Uterus (tissue), 4 donors: Measurements from ENCODE around the gene ZMYND8. TPM values are rescaled to one million over a fixed set of nuclear protein-coding genes. Genes with fewer than 3 reads are reported as not detected.
A peak's percentile ranks its signal among the peaks of the same experiment; 100 is the strongest.

ENCODE experiments used
- DNase-seq, 2 donors: peaks; one replicate each; pipeline ENCODE4 v3.0.0-alpha.2; 2019 to 2020
- H3K27ac ChIP-seq, 2 donors: fragments of 200-600 bp; sonication (generic); 1 replicate in 1 of 2; 2 replicates in 1 of 2; pipeline ENCODE4 v1.5.1; 2016 to 2018
- H3K27me3 ChIP-seq, 2 donors: fragments of 200-600 bp; sonication (generic); one replicate each; pipeline ENCODE4 v1.5.1; 2018 to 2019; ENCODE audit warnings: control low read depth in 1 of 2
- H3K36me3 ChIP-seq, 2 donors: fragments of 200-600 bp; sonication (generic); one replicate each; pipeline ENCODE4 v1.5.1; 2019; ENCODE audit warnings: control low read depth in 1 of 2
- H3K4me1 ChIP-seq, 2 donors: fragments of 200-600 bp; sonication (generic); one replicate each; pipeline ENCODE4 v1.5.1; 2018 to 2019; ENCODE audit warnings: control low read depth in 1 of 2
- H3K4me3 ChIP-seq, 2 donors: fragments of 200-600 bp; sonication (generic); 1 replicate in 1 of 2; 2 replicates in 1 of 2; pipeline ENCODE4 v1.5.1; 2018 to 2019; ENCODE audit warnings: mild to moderate bottlenecking in 1 of 2
- H3K9me3 ChIP-seq, 2 donors: fragments of 200-600 bp; sonication (generic); one replicate each; pipeline ENCODE4 v1.5.1; 2019; ENCODE audit warnings: control low read depth in 1 of 2
- CTCF ChIP-seq, 4 experiments: fragments of 200-600 bp in 2 of 4; fragments of 450-650 bp in 2 of 4; sonication (generic) in 2 of 4; IDR thresholded peaks; one replicate each; pipeline ENCODE4 v1.5.1; 2016 to 2019; ENCODE audit warnings: antibody characterized with exemption in 4 of 4, mild to moderate bottlenecking in 2 of 4, moderate library complexity in 1 of 4
- POLR2A ChIP-seq, 2 donors: fragments of 450-650 bp; IDR thresholded peaks; one replicate each; pipeline ENCODE4 v1.6.1; 2016; ENCODE audit warnings: antibody characterized with exemption in 2 of 2, mild to moderate bottlenecking in 1 of 2, moderate library complexity in 1 of 2
- intact Hi-C: fragments of 100-400 bp; cut with DNase I; formaldehyde crosslinking; loops from one replicate; pipeline ENCODE4 v1.15.1; 2023; ENCODE audit warnings: low total_unique reads
- total RNA-seq, 4 donors: library from RNA; depleted of rRNA in 3 of 4; stranded (reverse); fragments of >200 nt in 3 of 4; gene quantifications; one replicate each; pipeline versions ENCODE4 v1.1.0 to v1.2.4, GENCODE V29; 2014 to 2023
- donor health status: DM: yes; HTN: yes; CAD: no.

The ZMYND8 gene
- total RNA-seq, 4 donors from 2014 or later: 10.2 to 26.7 (median 16.0) TPM

DNA sequence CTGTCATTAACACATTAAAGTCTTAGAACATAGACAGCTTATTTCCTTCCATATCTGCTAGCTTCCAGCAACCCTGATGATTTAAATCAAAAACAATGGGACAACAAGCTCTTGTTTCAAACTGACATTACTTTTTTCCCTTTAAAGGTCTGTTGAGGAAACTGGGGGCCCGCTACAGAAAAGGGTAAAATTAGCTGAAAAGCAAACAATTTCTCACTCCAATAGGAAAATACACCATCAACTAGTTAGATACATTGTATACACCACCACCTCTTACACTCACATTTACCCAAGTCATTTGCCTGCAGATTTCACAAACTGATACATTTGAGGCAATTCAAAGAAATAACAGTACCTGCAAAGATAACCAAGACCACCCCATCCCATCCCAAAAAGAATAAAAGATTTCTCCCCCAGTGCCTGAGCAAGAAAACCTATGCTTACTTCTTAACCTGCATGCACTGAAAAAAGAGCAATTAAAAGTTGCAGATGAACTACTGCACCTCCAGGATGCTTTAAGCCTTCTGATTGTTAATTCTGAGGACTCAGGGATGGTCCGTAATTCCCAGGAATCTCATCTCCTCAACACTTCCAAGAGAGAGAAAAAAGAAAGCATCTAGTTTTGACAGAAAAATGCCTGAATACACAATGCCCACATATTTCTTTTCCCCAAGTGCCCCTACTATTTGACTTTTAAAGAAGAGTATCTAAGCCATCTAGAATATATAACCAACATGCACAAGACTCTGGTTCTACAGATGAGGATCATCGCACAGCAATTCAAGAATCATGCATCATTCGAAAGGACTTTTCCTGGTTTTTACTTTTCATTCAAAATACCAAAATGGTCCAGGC lies 5.6 kb downstream of the ZMYND8 start:
- Histone ChIP-seq H3K27ac (peak overlapping the region; percentile 94 to 99), H3K9me3 (no peaks in the 10 kb centered on the region), H3K4me3 (no peak overlapping the region), H3K4me1 (peaks cover 20 to 37% of the 10 kb centered on the region in 2 donors), H3K27me3 (no peaks in the 10 kb centered on the region), H3K36me3 (no peaks in the 10 kb centered on the region)
- DNase-seq: no peak
- TF ChIP-seq POLR2A (IDR thresholded peaks at IDR 0.05) (no peak), CTCF (IDR thresholded peaks at IDR 0.05) (no peak)
- intact Hi-C loops: no loop called here

DNA sequence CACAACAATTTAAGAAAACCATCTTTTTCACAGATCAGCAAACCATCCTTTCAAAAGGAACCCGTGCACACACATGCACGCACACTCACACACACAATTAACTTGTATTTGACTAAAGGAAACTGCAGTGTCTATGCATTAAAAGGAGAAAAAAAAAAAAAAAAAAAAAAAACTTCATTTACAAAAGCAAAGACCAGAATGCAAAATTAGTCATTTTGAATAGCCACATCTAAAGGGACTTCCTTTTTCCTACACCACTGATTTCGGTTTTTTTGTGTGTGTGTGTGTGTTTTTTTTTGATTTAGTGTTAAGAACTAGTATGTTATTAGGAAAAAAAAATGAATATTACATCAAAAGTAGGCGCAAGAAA lies 6.3 kb downstream of the ZMYND8 start:
- Histone ChIP-seq H3K4me1 (peaks cover 20 to 37% of the 10 kb centered on the region in 2 donors), H3K9me3 (no peaks in the 10 kb centered on the region), H3K27me3 (no peaks in the 10 kb centered on the region), H3K27ac (peak overlapping the region; percentile 42 to 99), H3K4me3 (no peak overlapping the region), H3K36me3 (no peaks in the 10 kb centered on the region)
- DNase-seq: no peak
- TF ChIP-seq CTCF (IDR thresholded peaks at IDR 0.05): no peak
- TF ChIP-seq POLR2A (IDR thresholded peaks at IDR 0.05): no peak
- intact Hi-C loops: no loop called here

- peak overlapping the region; percentile 42 to 99 for H3K27ac ChIP-seq
- no peaks in the 10 kb centered on the region for H3K9me3 ChIP-seq
- H3K36me3 ChIP-seq: no peaks in the 10 kb centered on the region
- no peak for TF ChIP-seq CTCF (IDR thresholded peaks at IDR 0.05)
- TF ChIP-seq POLR2A (IDR thresholded peaks at IDR 0.05): no peak
- no peaks in the 10 kb centered on the region for H3K27me3 ChIP-seq
- no peak overlapping the region for H3K4me3 ChIP-seq
- peaks cover 18 to 31% of the 10 kb centered on the region in 2 donors for H3K4me1 ChIP-seq
- no peak for DNase-seq
- intact Hi-C loops: no loop called here
Measured at GRCh38 chr20:47349365-47350180, 6.9 kb downstream of the ZMYND8 start.

DNA sequence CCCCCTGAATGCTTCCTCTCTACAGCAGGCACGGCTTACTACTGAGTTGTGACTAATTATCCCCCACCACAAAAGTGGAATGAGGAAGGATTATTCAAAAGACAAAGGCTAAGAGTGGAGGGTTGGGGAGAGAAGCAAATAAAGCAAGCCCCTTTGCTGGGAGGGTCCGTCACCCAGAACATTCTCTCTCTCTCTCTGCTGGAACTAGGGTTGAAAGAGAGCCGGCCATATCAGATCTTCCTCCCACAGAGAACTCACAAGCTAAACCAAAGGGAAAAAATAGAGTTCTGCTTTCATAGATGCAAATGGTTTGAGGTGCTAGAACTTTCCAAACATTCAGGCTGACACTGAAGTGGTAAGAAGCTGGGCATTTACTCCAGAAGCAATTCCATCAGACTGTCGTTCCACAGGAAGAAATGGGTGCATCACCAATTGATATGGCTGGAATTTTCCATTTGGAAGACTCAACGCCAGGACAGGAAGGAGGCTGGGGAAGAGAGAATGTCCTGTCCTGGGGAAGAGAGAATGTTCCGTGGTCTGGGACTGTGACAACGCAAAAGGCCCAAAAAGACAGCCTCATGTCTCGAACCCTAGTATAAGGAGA lies 7.9 kb downstream of the ZMYND8 start:
- no peak overlapping the region for H3K4me3 ChIP-seq
- peak overlapping the region; percentile 42 to 99 for H3K27ac ChIP-seq
- intact Hi-C loops: no loop called here
- DNase-seq: no peak
- no peak for TF ChIP-seq CTCF (IDR thresholded peaks at IDR 0.05)
- no peak for TF ChIP-seq POLR2A (IDR thresholded peaks at IDR 0.05)
- no peaks in the 10 kb centered on the region for H3K27me3 ChIP-seq
- H3K4me1 ChIP-seq: peaks cover 8 to 22% of the 10 kb centered on the region in 2 donors
- no peaks in the 10 kb centered on the region for H3K9me3 ChIP-seq
- H3K36me3 ChIP-seq: no peaks in the 10 kb centered on the region
